DOHH2 (cell line): ENCODE data around the gene TENT4A.
A peak's percentile ranks its signal among the peaks of the same experiment; 100 is the strongest.

ENCODE experiments used
- H3F3A ChIP-seq: fragments of 200-600 bp; sonication (generic), shearing (Covaris generic); 2 replicates; pipeline ENCODE4 v1.6.0; 2016; ENCODE audit warnings: antibody characterized with exemption, mild to moderate bottlenecking; ENCODE audit not compliant: control insufficient read depth, insufficient read depth
- H3K27ac ChIP-seq: fragments of 200-600 bp; sonication (generic); 2 replicates; pipeline ENCODE4 v1.5.1; 2014; ENCODE audit warnings: low read depth, mild to moderate bottlenecking, low read length, moderate library complexity
- H3K27me3 ChIP-seq: fragments of 200-600 bp; sonication (generic); 2 replicates; pipeline ENCODE4 v1.6.1; 2014; ENCODE audit warnings: mild to moderate bottlenecking, low read length, mixed read lengths; ENCODE audit not compliant: control insufficient read depth
- H3K36me3 ChIP-seq: fragments of 200-600 bp; sonication (generic); 2 replicates; pipeline ENCODE4 v1.6.1; 2014; ENCODE audit warnings: mild to moderate bottlenecking, low read length, moderate library complexity, mixed read lengths; ENCODE audit not compliant: control insufficient read depth
- H3K4me1 ChIP-seq: fragments of 200-600 bp; sonication (generic); 2 replicates; pipeline ENCODE4 v1.6.1; 2014; ENCODE audit warnings: mild to moderate bottlenecking, low read length, mixed read lengths; ENCODE audit not compliant: control insufficient read depth
- H3K4me2 ChIP-seq: fragments of 200-600 bp; sonication (generic); 2 replicates; pipeline ENCODE4 v1.6.0; 2014; ENCODE audit warnings: mild to moderate bottlenecking, low read length, moderate library complexity
- H3K4me3 ChIP-seq: fragments of 200-600 bp; sonication (generic); 2 replicates; pipeline ENCODE4 v1.5.1; 2014; ENCODE audit warnings: mild to moderate bottlenecking, low read length, mixed read lengths
- H3K79me2 ChIP-seq: fragments of 200-600 bp; sonication (generic); 2 replicates; pipeline ENCODE4 v1.6.1; 2014; ENCODE audit warnings: mild to moderate bottlenecking, low read length, mixed read lengths; ENCODE audit not compliant: control insufficient read depth
- H3K9me2 ChIP-seq: fragments of 200-600 bp; sonication (generic); replicated peaks from 2 replicates; pipeline ENCODE4 v1.6.1; 2014; ENCODE audit warnings: mild to moderate bottlenecking, low read length, mixed read lengths; ENCODE audit not compliant: control insufficient read depth
- H3K9me3 ChIP-seq: fragments of 200-600 bp; sonication (generic); 2 replicates; pipeline ENCODE4 v1.6.1; 2014; ENCODE audit warnings: antibody characterized with exemption, low read length, mixed read lengths; ENCODE audit not compliant: control insufficient read depth, insufficient read depth
- H4K20me1 ChIP-seq: fragments of 200-600 bp; sonication (generic); 2 replicates; pipeline ENCODE4 v1.6.0; 2014; ENCODE audit warnings: low read depth, mild to moderate bottlenecking, antibody characterized with exemption, low read length, moderate library complexity; ENCODE audit not compliant: control insufficient read depth, insufficient read depth
- CTCF ChIP-seq: fragments of 200-600 bp; sonication (generic); IDR thresholded peaks from one replicate; pipeline ENCODE4 v1.5.1; 2014; ENCODE audit warnings: antibody characterized with exemption, mild to moderate bottlenecking, low read depth, low read length; ENCODE audit not compliant: poor library complexity, severe bottlenecking
- EZH2phosphoT487 ChIP-seq: fragments of 200-600 bp; sonication (generic); IDR thresholded peaks from 2 replicates; pipeline ENCODE4 v1.6.1; 2017; ENCODE audit warnings: borderline replicate concordance, mild to moderate bottlenecking, antibody characterized with exemption, low read length, moderate library complexity, mixed read lengths

The TENT4A gene

DNA sequence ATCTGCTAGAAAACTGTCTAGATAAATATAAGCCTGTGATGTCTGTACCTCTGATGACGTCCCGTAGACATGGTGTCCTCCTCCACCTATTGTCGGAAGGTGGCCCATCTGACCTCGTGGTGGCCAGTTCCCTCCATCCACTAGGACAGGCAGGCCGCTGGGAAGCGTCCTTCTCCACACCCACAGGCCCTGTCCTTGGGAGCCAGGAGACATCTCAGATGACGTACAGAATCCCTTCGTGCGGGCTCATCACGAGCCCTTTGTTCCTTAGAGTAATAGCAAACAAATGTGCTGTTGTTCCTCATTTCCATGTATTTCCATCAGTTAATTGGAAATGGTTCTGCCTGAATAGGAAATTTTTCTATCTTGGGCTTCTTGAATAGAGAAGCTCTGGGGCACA lies 38.3 kb upstream of the TENT4A start:
- Histone ChIP-seq H3K9me3 (no peaks in the 10 kb centered on the region), H3K36me3 (no peaks in the 10 kb centered on the region; the same call in 1 of the 2 replicates), H4K20me1 (no peaks in the 10 kb centered on the region), H3K4me3 (no peak overlapping the region), H3K4me1 (no peaks in the 10 kb centered on the region), H3K4me2 (no peak overlapping the region), H3K27me3 (peaks cover 4% of the 10 kb centered on the region; the same call in 1 of the 2 replicates), H3F3A (no peaks in the 10 kb centered on the region), H3K9me2 (no peaks in the 10 kb centered on the region), H3K27ac (no peak overlapping the region), H3K79me2 (no peaks in the 10 kb centered on the region)
- TF ChIP-seq CTCF (no peak), EZH2phosphoT487 (no peak)

DNA sequence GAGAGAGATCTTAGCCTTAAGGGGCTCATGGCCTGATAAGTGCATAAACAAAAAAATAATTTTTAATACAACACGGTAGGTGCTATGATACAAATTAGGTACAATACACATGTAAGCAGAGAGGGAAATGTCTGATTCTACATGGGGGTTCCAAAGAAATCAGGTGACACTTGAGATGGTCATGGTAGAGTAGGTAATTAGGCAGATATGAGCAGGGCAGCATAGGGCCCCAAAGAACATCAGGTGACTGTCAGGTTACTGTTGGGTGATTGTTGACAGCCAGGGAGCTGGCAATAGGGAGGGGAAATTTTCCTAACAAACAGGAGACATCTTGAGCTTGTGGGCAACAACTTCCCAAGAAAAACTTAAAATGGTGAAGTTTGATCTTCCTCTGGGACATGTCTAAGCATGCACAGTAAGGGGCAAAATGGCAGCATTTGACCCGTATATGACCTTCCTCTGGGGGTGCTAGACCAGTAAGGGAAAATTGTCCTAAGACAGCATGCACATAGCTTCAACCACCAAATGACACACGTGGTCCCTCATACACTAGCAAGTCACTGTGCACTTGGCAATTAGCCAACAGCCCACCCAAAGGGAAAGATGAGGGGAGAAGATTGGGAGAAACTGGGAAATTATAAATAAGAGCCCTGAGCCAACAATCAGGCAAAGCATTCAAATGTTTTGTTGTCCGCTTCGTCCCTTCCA lies 37.3 kb upstream of the TENT4A start:
- peaks cover 9% of the 10 kb centered on the region for H3K27me3 ChIP-seq
- no peak overlapping the region for H3K27ac ChIP-seq
- H3K9me2 ChIP-seq: no peaks in the 10 kb centered on the region
- H3K36me3 ChIP-seq: no peaks in the 10 kb centered on the region
- TF ChIP-seq EZH2phosphoT487 (no peak), CTCF (peak; percentile 26)
- H3K9me3 ChIP-seq: no peaks in the 10 kb centered on the region
- no peaks in the 10 kb centered on the region for H3K79me2 ChIP-seq
- H3F3A ChIP-seq: no peaks in the 10 kb centered on the region
- H4K20me1 ChIP-seq: no peaks in the 10 kb centered on the region
- H3K4me3 ChIP-seq: no peak overlapping the region
- H3K4me2 ChIP-seq: no peak overlapping the region
- no peaks in the 10 kb centered on the region for H3K4me1 ChIP-seq

DNA sequence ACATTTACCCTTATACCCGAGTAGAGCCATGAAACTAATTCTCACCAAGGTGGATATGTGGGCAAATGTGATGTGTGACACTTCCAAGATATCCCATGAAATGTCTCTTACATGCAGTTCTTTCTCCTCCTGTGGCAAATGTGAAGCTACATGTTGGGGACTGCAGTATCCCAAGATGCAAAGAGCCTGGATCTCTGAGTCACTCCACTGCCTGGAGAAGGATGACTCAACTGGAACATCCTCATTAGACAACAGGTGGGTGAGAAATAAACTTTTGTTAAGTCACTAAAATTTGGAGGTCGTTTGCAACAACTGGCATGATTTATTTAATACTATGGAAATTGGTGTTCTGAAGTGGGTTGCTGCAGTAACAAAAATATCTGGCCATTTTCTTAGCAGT lies 36.5 kb upstream of the TENT4A start:
- Histone ChIP-seq H4K20me1 (no peaks in the 10 kb centered on the region), H3K4me3 (no peak overlapping the region), H3K9me2 (no peaks in the 10 kb centered on the region), H3K27ac (no peak overlapping the region), H3K4me2 (no peak overlapping the region), H3K79me2 (no peaks in the 10 kb centered on the region), H3F3A (no peaks in the 10 kb centered on the region), H3K27me3 (peaks cover 9% of the 10 kb centered on the region), H3K4me1 (no peaks in the 10 kb centered on the region), H3K36me3 (no peaks in the 10 kb centered on the region), H3K9me3 (no peaks in the 10 kb centered on the region)
- TF ChIP-seq EZH2phosphoT487 (no peak), CTCF (no peak)
